Erythroblast (primary cell): ENCODE data around the gene EYS.

Experiments
- DNase-seq, 2 experiments: peaks; one replicate each; lab custom pipeline; 2025; lab: John Stamatoyannopoulos, UW
- GATA1 ChIP-seq: IDR thresholded peaks from 2 replicates; pipeline ENCODE4 v1.6.1; 2011; ENCODE audit warnings: low read depth, mild to moderate bottlenecking, control low read depth, low read length, moderate library complexity
- POLR2A ChIP-seq: IDR thresholded peaks from 2 replicates; pipeline ENCODE4 v1.6.1; 2011; ENCODE audit warnings: mild to moderate bottlenecking, low read length

EYS gene

DNA sequence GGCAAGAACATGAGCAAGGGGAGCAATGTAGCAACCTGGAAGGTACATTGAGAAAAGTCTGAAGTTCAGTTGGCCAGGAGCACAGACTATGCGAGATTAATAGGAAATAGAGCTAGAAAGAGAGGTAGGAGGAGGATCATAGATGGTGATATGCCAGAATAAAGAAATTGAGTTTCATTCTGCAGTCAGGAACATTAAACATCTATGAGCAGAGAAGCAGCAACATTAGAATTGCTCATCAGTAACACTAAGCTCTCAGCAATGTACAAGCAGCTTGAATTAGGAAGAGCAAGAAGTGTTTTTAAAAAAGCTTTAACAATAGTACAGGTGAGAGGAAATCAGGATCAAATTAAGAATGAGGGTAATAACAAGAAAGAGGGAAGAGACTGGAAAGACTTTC is 1603.5 kb downstream of the EYS start:
- TF ChIP-seq GATA1 (no peak), POLR2A (no peak)
- no peak for DNase-seq

DNA sequence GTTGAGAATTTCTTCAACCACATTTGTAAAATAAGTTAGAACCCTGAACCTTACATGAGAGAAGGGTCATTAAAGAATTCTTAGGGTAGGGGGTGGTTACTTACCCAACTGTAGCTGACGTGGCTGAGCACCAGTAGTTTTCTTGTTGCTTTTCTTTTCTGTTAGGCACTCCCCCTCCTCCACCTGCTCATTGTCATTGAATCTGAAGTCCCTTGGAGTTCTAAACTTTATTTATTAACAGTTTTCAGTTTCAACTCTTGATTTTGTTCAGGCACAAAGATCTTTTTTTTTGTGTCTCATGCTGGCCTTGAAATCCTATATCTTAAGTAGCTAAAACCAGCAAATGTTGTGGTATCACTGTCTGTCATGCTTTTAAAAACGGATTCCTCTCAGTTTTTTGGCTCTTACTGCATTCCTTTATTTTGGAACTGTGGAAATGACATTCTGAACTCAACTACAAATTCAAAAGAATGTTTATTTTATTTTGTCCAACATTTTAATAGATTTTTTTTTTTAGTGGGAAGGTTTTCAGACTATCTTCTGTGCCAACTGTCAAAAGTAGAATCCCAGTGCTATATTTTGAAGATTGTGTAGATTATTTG is 1606.2 kb downstream of the EYS start:
- TF ChIP-seq GATA1 (no peak), POLR2A (no peak)
- no peak for DNase-seq

DNA sequence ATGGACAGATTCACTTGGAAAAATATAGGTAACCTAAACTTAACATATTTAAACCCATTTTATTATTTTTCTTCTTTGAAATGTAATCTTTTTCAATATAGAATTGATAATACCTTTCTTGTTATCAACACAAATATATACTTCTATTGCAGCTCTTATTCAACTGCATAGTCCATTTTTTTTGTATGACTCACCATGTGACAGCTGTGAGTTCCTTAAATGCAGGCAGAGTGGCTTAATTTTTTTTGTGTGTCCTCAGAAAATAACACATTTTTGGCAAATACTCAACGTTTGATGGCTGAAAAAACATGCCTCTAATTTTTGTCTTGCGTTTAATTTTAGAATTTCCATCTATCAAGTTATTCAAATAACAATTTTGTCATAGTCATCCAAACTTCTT is 1616.7 kb downstream of the EYS start:
- TF ChIP-seq GATA1: no peak
- TF ChIP-seq POLR2A: no peak
- no peak for DNase-seq

GRCh38 chr6:64085126-64085525 is 1621.9 kb downstream of the EYS start:
- DNase-seq: no peak
- no peak for TF ChIP-seq GATA1
- TF ChIP-seq POLR2A: no peak

DNA sequence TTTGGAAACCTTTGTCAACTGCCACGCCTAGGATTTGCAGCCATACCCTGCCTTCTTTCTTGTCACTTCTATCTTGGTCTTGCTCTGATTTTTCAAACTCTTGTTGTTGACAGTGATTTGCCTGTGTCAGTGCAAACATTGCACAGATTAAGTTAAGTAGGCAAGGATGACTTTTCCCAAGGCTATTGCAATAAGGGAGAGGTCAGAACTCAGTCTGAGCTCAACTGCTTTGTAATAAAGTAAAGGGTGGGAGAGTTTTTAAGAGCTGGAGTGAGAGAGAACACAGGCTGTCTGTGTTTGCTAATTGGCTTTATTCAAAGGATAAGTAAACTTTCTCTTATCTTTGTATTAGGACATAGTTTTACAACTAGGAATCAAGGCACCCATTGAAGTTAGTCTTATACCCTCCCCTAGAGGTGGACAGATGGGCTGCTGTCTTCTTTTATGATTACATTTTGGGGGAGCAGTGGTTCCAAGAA is 1622.8 kb downstream of the EYS start:
- no peak for TF ChIP-seq POLR2A
- TF ChIP-seq GATA1: no peak
- DNase-seq: no peak

DNA sequence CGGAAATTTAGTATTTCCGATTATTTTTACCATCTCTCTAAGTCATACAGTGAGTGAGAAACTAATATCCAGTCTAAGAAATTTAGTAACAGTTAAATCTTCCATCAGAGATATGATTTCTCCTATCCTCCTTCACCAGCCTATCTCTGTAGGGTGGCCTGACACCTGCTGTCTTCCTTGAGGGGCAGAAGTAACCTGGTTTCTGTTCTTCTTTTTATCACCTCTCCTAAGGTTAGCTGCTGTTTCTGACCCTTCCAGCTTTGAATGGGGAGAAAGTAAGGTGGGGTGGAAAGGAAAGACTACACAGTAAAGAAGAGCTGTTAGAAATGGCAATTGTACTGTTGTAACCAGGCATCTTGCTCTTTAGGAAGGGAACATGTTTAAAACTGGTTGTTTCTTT is 1623.8 kb downstream of the EYS start:
- DNase-seq: no peak
- TF ChIP-seq GATA1: no peak
- no peak for TF ChIP-seq POLR2A

GRCh38 chr6:64081453-64081852 is 1625.6 kb downstream of the EYS start:
- DNase-seq: no peak
- TF ChIP-seq POLR2A (no peak), GATA1 (no peak)

GRCh38 chr6:64074981-64075380 is 1632.0 kb downstream of the EYS start:
- no peak for TF ChIP-seq GATA1
- no peak for TF ChIP-seq POLR2A

DNA sequence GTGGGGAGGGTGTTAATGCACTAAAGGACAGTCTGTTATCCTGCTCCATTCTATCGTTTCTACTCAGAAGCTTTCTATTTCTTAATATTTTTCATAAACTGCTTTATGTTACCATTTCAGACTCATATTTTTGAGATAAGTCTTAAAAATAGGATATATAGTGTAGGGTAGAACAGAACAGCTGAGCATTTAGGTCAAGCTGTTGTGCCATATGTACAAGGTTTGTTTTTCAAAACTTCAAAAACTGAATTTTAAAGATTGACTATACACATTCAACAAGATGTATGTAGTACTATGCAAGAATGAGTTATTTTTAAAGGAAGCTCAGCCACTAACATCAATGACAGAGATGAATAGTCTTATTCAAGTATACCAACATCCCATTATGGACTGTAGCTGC is 1634.3 kb downstream of the EYS start:
- TF ChIP-seq GATA1: no peak
- no peak for TF ChIP-seq POLR2A
- no peak for DNase-seq

More at GRCh38 chr6:64074981-64075380, 1632.0 kb downstream of the EYS start:
- no peak for DNase-seq

DNA sequence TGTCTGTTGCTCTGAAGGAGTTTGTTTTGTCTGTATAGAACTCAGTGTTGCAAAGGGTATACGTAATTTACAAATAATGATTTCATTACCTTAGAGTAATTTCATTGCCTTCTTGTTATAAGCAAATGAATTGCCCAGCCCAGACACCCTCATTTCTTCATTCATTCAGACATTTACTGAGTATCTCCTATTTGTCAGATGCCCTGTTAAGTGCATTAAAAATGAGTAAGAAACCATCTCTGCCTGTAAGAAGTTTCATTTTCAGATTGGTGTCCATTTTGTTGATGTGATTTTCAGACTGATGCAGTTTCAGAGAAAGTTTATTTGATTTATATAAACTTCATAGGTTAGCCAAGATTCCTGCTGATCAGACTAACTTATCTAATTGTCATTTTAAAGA is 1642.1 kb downstream of the EYS start:
- TF ChIP-seq GATA1: no peak
- TF ChIP-seq POLR2A: no peak
- no peak for DNase-seq

GRCh38 chr6:64062960-64063683 is 1643.9 kb downstream of the EYS start:
- DNase-seq: no peak
- TF ChIP-seq GATA1 (no peak), POLR2A (no peak)

DNA sequence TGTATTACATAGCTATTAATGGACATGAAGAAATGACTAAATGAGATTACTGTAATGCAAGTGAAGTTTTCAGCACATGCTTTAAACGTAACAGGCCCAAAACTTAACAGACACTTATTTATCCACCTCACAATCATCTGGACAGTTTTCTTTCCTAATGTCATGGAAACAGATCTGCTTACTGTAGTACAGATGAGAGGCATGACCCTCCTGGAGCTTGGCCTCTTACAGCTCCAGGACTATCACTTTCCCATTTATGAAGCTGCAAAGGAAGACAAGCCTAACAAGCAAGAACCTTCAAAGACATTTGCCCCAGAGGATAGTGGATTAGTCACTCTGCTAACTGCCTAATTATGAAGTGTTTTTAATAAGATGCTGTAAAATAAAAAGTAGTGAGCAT is 1652.2 kb downstream of the EYS start:
- DNase-seq: no peak

GRCh38 chr6:64050590-64050989 is 1656.4 kb downstream of the EYS start:
- no peak for DNase-seq

More for the DNA sequence above, 1652.2 kb downstream of the EYS start:
- TF ChIP-seq GATA1 (no peak), POLR2A (no peak)

GRCh38 chr6:64049736-64050135 is 1657.3 kb downstream of the EYS start:
- TF ChIP-seq GATA1 (no peak), POLR2A (no peak)
- DNase-seq: no peak

More at GRCh38 chr6:64050590-64050989, 1656.4 kb downstream of the EYS start:
- TF ChIP-seq GATA1 (no peak), POLR2A (no peak)

- TF ChIP-seq POLR2A (no peak), GATA1 (no peak)
- DNase-seq: no peak
Observed at GRCh38 chr6:64046746-64047208, 1660.2 kb downstream of the EYS start.
